ENCODE results near the gene TSNAXIP1. TPM values are rescaled to one million over a fixed set of nuclear protein-coding genes. Genes with fewer than 3 reads are reported as not detected.

Gene TSNAXIP1
- total and polyA plus RNA-seq, 7 experiments from 2014 or later: 0.24 to 1.1 (median 0.54) TPM; not detected in 2

GRCh38 chr16:67857547-67858233 is 51.0 kb downstream of the TSNAXIP1 start:
- Histone ChIP-seq H3K27me3 (ENCODE audit: control insufficient read depth in 2 of 2, insufficient read depth in 2 of 2, low read length in 2 of 2) (no peaks in the 10 kb centered on the region), H3K36me3 (ENCODE audit: control insufficient read depth in 2 of 3, insufficient read depth in 3 of 3, low read length in 3 of 3) (peaks cover 0 to 30% (median 0%) of the 10 kb centered on the region in 3 experiments), H3K9me3 (ENCODE audit: control insufficient read depth in 2 of 3, low read length in 3 of 3) (no peaks in the 10 kb centered on the region), H3K4me3 (ENCODE audit: low read length) (no peak overlapping the region), H3K27ac (ENCODE audit: low read depth, low read length) (no peak overlapping the region), H3K4me1 (ENCODE audit: control insufficient read depth in 2 of 2, insufficient read depth in 2 of 2, low read length in 2 of 2) (peaks cover 0 to 7% of the 10 kb centered on the region in 2 donors)
- peaks cover 0 to 5% (median 0%) of the 10 kb centered on the region in 5 donors for H3K36me3 Mint-ChIP-seq
- ChIA-PET CTCF (no interaction called here), POLR2A (interaction anchor here (0.6 kb wide), 1 partner anchor 9 kb away, joined by 4 read pairs; no protein-coding TSS in a partner anchor)
- H3K27ac Mint-ChIP-seq: peak overlapping the region in 7 of 9 donors; percentile 8 to 74 (median 34)
- no peak overlapping the region for H3K4me3 Mint-ChIP-seq
- intact Hi-C loops (cut with micrococcal nuclease): no loop called here
- no peaks in the 10 kb centered on the region for H3K27me3 Mint-ChIP-seq
- ATAC-seq (peak; percentile 78), DNase-seq (no peak)
- H3K4me1 Mint-ChIP-seq: peaks cover 21 to 47% (median 37%) of the 10 kb centered on the region in 7 donors
- H3K9me3 Mint-ChIP-seq: no peaks in the 10 kb centered on the region

GRCh38 chr16:67858500-67858899 is 51.8 kb downstream of the TSNAXIP1 start:
- intact Hi-C loops (cut with micrococcal nuclease): no loop called here

GRCh38 chr16:67860589-67861398 is 54.1 kb downstream of the TSNAXIP1 start:
- intact Hi-C loops (cut with micrococcal nuclease): no loop called here
- H3K36me3 ChIP-seq (ENCODE audit: control insufficient read depth in 2 of 3, insufficient read depth in 3 of 3, low read length in 3 of 3): peaks cover 0 to 37% (median 0%) of the 10 kb centered on the region in 3 experiments
- Mint-ChIP-seq H3K36me3 (peaks cover 0 to 5% (median 0%) of the 10 kb centered on the region in 5 donors), H3K27me3 (no peaks in the 10 kb centered on the region), H3K9me3 (no peaks in the 10 kb centered on the region), H3K4me1 (peaks cover 18 to 40% (median 27%) of the 10 kb centered on the region in 7 donors), H3K4me3 (no peak overlapping the region), H3K27ac (peak overlapping the region in 4 of 9 donors; percentile 38 to 62 (median 44))
- no peak for ATAC-seq
- ChIA-PET POLR2A (interaction anchor here (0.6 to 0.9 kb wide), 2 partner anchors 17 to 76 kb away, joined by 3 to 5 read pairs; partner anchors contain the start of gene PSMB10), CTCF (interaction anchor here (1.1 kb wide), 1 partner anchor 44 kb away, joined by 4 read pairs; no protein-coding TSS in a partner anchor)
- no peaks in the 10 kb centered on the region for H3K9me3 ChIP-seq (ENCODE audit: control insufficient read depth in 2 of 3, low read length in 3 of 3)
- no peaks in the 10 kb centered on the region for H3K27me3 ChIP-seq (ENCODE audit: control insufficient read depth in 2 of 2, insufficient read depth in 2 of 2, low read length in 2 of 2)
- H3K27ac ChIP-seq (ENCODE audit: low read depth, low read length): no peak overlapping the region
- peaks cover 0 to 7% of the 10 kb centered on the region in 2 donors for H3K4me1 ChIP-seq (ENCODE audit: control insufficient read depth in 2 of 2, insufficient read depth in 2 of 2, low read length in 2 of 2)
- no peak overlapping the region for H3K4me3 ChIP-seq (ENCODE audit: low read length)
- DNase-seq: no peak

More at GRCh38 chr16:67858500-67858899, 51.8 kb downstream of the TSNAXIP1 start:
- Mint-ChIP-seq H3K4me1 (peaks cover 23 to 47% (median 37%) of the 10 kb centered on the region in 7 donors), H3K4me3 (no peak overlapping the region), H3K27ac (peak overlapping the region in 7 of 9 donors; percentile 19 to 74 (median 56)), H3K27me3 (no peaks in the 10 kb centered on the region), H3K36me3 (peaks cover 0 to 5% (median 0%) of the 10 kb centered on the region in 5 donors), H3K9me3 (no peaks in the 10 kb centered on the region)
- ChIA-PET POLR2A (interaction anchor here (0.7 kb wide), 1 partner anchor 33 kb away, joined by 3 read pairs; no protein-coding TSS in a partner anchor), CTCF (no interaction called here)
- peak; percentile 11 for ATAC-seq
- Histone ChIP-seq H3K4me3 (ENCODE audit: low read length) (no peak overlapping the region), H3K4me1 (ENCODE audit: control insufficient read depth in 2 of 2, insufficient read depth in 2 of 2, low read length in 2 of 2) (peaks cover 0 to 7% of the 10 kb centered on the region in 2 donors), H3K27ac (ENCODE audit: low read depth, low read length) (no peak overlapping the region), H3K9me3 (ENCODE audit: control insufficient read depth in 2 of 3, low read length in 3 of 3) (no peaks in the 10 kb centered on the region), H3K36me3 (ENCODE audit: control insufficient read depth in 2 of 3, insufficient read depth in 3 of 3, low read length in 3 of 3) (peaks cover 0 to 37% (median 0%) of the 10 kb centered on the region in 3 experiments), H3K27me3 (ENCODE audit: control insufficient read depth in 2 of 2, insufficient read depth in 2 of 2, low read length in 2 of 2) (no peaks in the 10 kb centered on the region)
- no peak for DNase-seq

- intact Hi-C loops (cut with micrococcal nuclease): no loop called here
- Mint-ChIP-seq H3K27me3 (no peaks in the 10 kb centered on the region), H3K9me3 (no peaks in the 10 kb centered on the region), H3K4me1 (peaks cover 18 to 37% (median 26%) of the 10 kb centered on the region in 7 donors), H3K36me3 (peaks cover 0 to 6% (median 0%) of the 10 kb centered on the region in 5 donors), H3K27ac (peak overlapping the region in 3 of 9 donors; percentile 6 to 78 (median 44)), H3K4me3 (peak overlapping the region in 1 of 10 donors; percentile 69)
- DNase-seq (no peak), ATAC-seq (no peak)
- Histone ChIP-seq H3K4me3 (ENCODE audit: low read length) (no peak overlapping the region), H3K27me3 (ENCODE audit: control insufficient read depth in 2 of 2, insufficient read depth in 2 of 2, low read length in 2 of 2) (no peaks in the 10 kb centered on the region), H3K9me3 (ENCODE audit: control insufficient read depth in 2 of 3, low read length in 3 of 3) (no peaks in the 10 kb centered on the region), H3K36me3 (ENCODE audit: control insufficient read depth in 2 of 3, insufficient read depth in 3 of 3, low read length in 3 of 3) (peaks cover 0 to 40% (median 0%) of the 10 kb centered on the region in 3 experiments), H3K4me1 (ENCODE audit: control insufficient read depth in 2 of 2, insufficient read depth in 2 of 2, low read length in 2 of 2) (peaks cover 0 to 7% of the 10 kb centered on the region in 2 donors), H3K27ac (ENCODE audit: low read depth, low read length) (no peak overlapping the region)
- POLR2A ChIA-PET: interaction anchor here (0.6 to 1.8 kb wide), 2 partner anchors 19 to 1315 kb away, joined by 3 to 5 read pairs; no protein-coding TSS in a partner anchor
- CTCF ChIA-PET: interaction anchor here (0.8 kb wide), 1 partner anchor 77 kb away, joined by 3 read pairs; no protein-coding TSS in a partner anchor
Observed at GRCh38 chr16:67861877-67862276, 55.2 kb downstream of the TSNAXIP1 start.

- CTCF ChIA-PET: interaction anchor here (0.6 to 1.6 kb wide), 6 partner anchors 21 to 253 kb away, joined by 3 to 5 read pairs (median 4); partner anchors contain the start of gene TSNAXIP1
- peaks cover 11 to 27% (median 16%) of the 10 kb centered on the region in 7 donors for H3K4me1 Mint-ChIP-seq
- H3K4me3 Mint-ChIP-seq: no peak overlapping the region
- Histone ChIP-seq H3K4me1 (ENCODE audit: control insufficient read depth in 2 of 2, insufficient read depth in 2 of 2, low read length in 2 of 2) (no peaks in the 10 kb centered on the region), H3K36me3 (ENCODE audit: control insufficient read depth in 2 of 3, insufficient read depth in 3 of 3, low read length in 3 of 3) (peaks cover 0 to 46% (median 0%) of the 10 kb centered on the region in 3 experiments), H3K9me3 (ENCODE audit: control insufficient read depth in 2 of 3, low read length in 3 of 3) (no peaks in the 10 kb centered on the region), H3K4me3 (ENCODE audit: low read length) (no peak overlapping the region), H3K27me3 (ENCODE audit: control insufficient read depth in 2 of 2, insufficient read depth in 2 of 2, low read length in 2 of 2) (no peaks in the 10 kb centered on the region), H3K27ac (ENCODE audit: low read depth, low read length) (no peak overlapping the region)
- intact Hi-C loops (cut with micrococcal nuclease): no loop called here
- peaks cover 0 to 8% (median 0%) of the 10 kb centered on the region in 5 donors for H3K36me3 Mint-ChIP-seq
- H3K9me3 Mint-ChIP-seq: no peaks in the 10 kb centered on the region
- H3K27ac Mint-ChIP-seq: peak overlapping the region in 5 of 9 donors; percentile 23 to 78 (median 63)
- DNase-seq (no peak), ATAC-seq (no peak)
- POLR2A ChIA-PET: interaction anchor here (0.5 to 1.8 kb wide), 3 partner anchors 14 to 44 kb away, joined by 3 to 5 read pairs (median 5); no protein-coding TSS in a partner anchor
- no peaks in the 10 kb centered on the region for H3K27me3 Mint-ChIP-seq
Observed at GRCh38 chr16:67862623-67863583, 56.2 kb downstream of the TSNAXIP1 start.
